Endothelial cell of umbilical vein (primary cell): ENCODE data around the gene FLRT2. TPM values are rescaled to one million over a fixed set of nuclear protein-coding genes. Genes with fewer than 3 reads are reported as not detected.

Experiments used
- BruUV-seq: library from RNA; stranded (reverse); fragments of 400-500 nt; replicated peaks from 2 replicates; lab custom pipeline; 2021; lab: Mats Ljungman, UMichigan
- CTCF ChIA-PET: fragments of 300-600, 350-600 bp; sonication (Branson Sonifier 250); formaldehyde crosslinking; loops from one replicate; lab custom pipeline; 2021; ENCODE audit warnings: antibody characterized with exemption, inconsistent platforms; lab: Charles Lee
- POLR2A ChIA-PET: fragments of 300-600, 350-600 bp; sonication (Branson Sonifier 250); formaldehyde crosslinking; loops from one replicate; lab custom pipeline; 2021; ENCODE audit warnings: antibody characterized with exemption, inconsistent platforms; lab: Charles Lee
- DNase-seq: peaks from one replicate; pipeline ENCODE4 v3.0.0-alpha.2; 2011; ENCODE audit warnings: low read depth, low spot score
- FAIRE-seq: peaks from 2 replicates; lab custom pipeline; 2011; peaks lifted over from hg19 to GRCh38; lab: Jason Lieb, UNC
- H2AFZ ChIP-seq: 2 replicates; pipeline ENCODE4 v1.6.0; 2012; ENCODE audit warnings: low read depth, low read length, control low read depth, inconsistent platforms
- H3K27ac ChIP-seq: 2 replicates; pipeline ENCODE4 v1.5.1; 2011; ENCODE audit warnings: low read depth, mild to moderate bottlenecking, control low read depth, low read length, moderate library complexity; ENCODE audit not compliant: insufficient read depth
- H3K27me3 ChIP-seq, 2 experiments: 2 replicates each; pipeline versions ENCODE4 v1.6.0 to v1.6.1; 2011; ENCODE audit warnings: low read length in 2 of 2, mixed read lengths in 1 of 2; ENCODE audit not compliant: control insufficient read depth in 2 of 2, insufficient read depth in 2 of 2
- H3K36me3 ChIP-seq, 2 experiments: 2 replicates in 1 of 2; 3 replicates in 1 of 2; pipeline ENCODE4 v1.5.1; 2011; ENCODE audit warnings: low read length in 2 of 2, mild to moderate bottlenecking in 1 of 2, moderate library complexity in 1 of 2; ENCODE audit not compliant: control insufficient read depth in 2 of 2, insufficient read depth in 2 of 2; ENCODE audit errors: extremely low read depth in 1 of 2
- H3K4me1 ChIP-seq: 3 replicates; pipeline ENCODE4 v1.5.1; 2011; ENCODE audit warnings: mild to moderate bottlenecking, low read length; ENCODE audit not compliant: control insufficient read depth, insufficient read depth; ENCODE audit errors: extremely low read depth
- H3K4me2 ChIP-seq: 2 replicates; pipeline ENCODE4 v1.6.1; 2011; ENCODE audit warnings: low read length, control low read depth, mixed read lengths; ENCODE audit not compliant: insufficient read depth
- H3K4me3 ChIP-seq, 3 experiments: fragments of 200-600 bp in 1 of 3; sonication (generic), shearing (Covaris generic) in 1 of 3; replicated peaks in 1 of 3; 2 replicates each; pipeline ENCODE4 v1.5.1; 2011 to 2016; ENCODE audit warnings: control low read depth in 3 of 3, low read length in 3 of 3, mild to moderate bottlenecking in 2 of 3, inconsistent platforms in 1 of 3, low read depth in 1 of 3, moderate library complexity in 1 of 3; ENCODE audit not compliant: insufficient read depth in 1 of 3
- H3K79me2 ChIP-seq: 2 replicates; pipeline ENCODE4 v1.6.0; 2012; ENCODE audit warnings: low read length, inconsistent platforms; ENCODE audit not compliant: control insufficient read depth, insufficient read depth
- H3K9ac ChIP-seq: replicated peaks from 2 replicates; pipeline ENCODE3; 2011; ENCODE audit warnings: low read length, control low read depth; ENCODE audit not compliant: insufficient read depth; ENCODE audit errors: extremely low read depth
- H3K9me1 ChIP-seq: replicated peaks from 3 replicates; pipeline ENCODE4 v1.6.0; 2011; ENCODE audit warnings: mild to moderate bottlenecking, low read length; ENCODE audit not compliant: control insufficient read depth, insufficient read depth; ENCODE audit errors: extremely low read depth
- H3K9me3 ChIP-seq: replicated peaks from 2 replicates; pipeline ENCODE4 v1.5.1; 2012; ENCODE audit warnings: low read length, inconsistent platforms; ENCODE audit not compliant: control insufficient read depth, insufficient read depth
- H4K20me1 ChIP-seq: replicated peaks from 2 replicates; pipeline ENCODE3; 2011; ENCODE audit warnings: mild to moderate bottlenecking, low read length; ENCODE audit not compliant: control insufficient read depth, insufficient read depth; ENCODE audit errors: extremely low read depth
- CTCF ChIP-seq, 2 donors: IDR thresholded peaks; 1 replicate in 1 of 2; 2 replicates in 1 of 2; pipeline ENCODE4 v1.5.1; 2011; ENCODE audit warnings: low read length in 2 of 2, mild to moderate bottlenecking in 2 of 2, moderate library complexity in 2 of 2, control low read depth in 1 of 2, inconsistent platforms in 1 of 2, low read depth in 1 of 2; ENCODE audit not compliant: insufficient read depth in 1 of 2; ENCODE audit errors: extremely low read depth in 1 of 2
- EZH2 ChIP-seq: IDR thresholded peaks from 2 replicates; pipeline ENCODE4 v1.6.1; 2012; ENCODE audit warnings: borderline replicate concordance, low read depth, mild to moderate bottlenecking, moderate library complexity, low read length, inconsistent platforms; ENCODE audit not compliant: severe bottlenecking
- FOS ChIP-seq: IDR thresholded peaks from 2 replicates; pipeline ENCODE4 v1.6.1; 2011; ENCODE audit warnings: mild to moderate bottlenecking, low read length, moderate library complexity, borderline replicate concordance; ENCODE audit not compliant: insufficient read depth
- GATA2 ChIP-seq: IDR thresholded peaks from 2 replicates; pipeline ENCODE4 v1.7.0; 2011; ENCODE audit warnings: low read depth, mild to moderate bottlenecking, moderate library complexity, mixed read lengths, low read length; ENCODE audit not compliant: insufficient read length, insufficient read depth
- JUN ChIP-seq: IDR thresholded peaks from 2 replicates; pipeline ENCODE4 v1.6.1; 2011; ENCODE audit warnings: borderline replicate concordance, low read depth; ENCODE audit not compliant: insufficient read length, insufficient read depth
- MAX ChIP-seq: IDR thresholded peaks from 2 replicates; pipeline ENCODE4 v1.6.1; 2011; ENCODE audit not compliant: insufficient read depth, insufficient read length
- MYC ChIP-seq: IDR thresholded peaks from one replicate; pipeline ENCODE4 v1.6.1; 2011; ENCODE audit warnings: mild to moderate bottlenecking, low read depth, low read length
- POLR2A ChIP-seq: IDR thresholded peaks from 2 replicates; pipeline ENCODE4 v1.6.1; 2012; ENCODE audit warnings: low read depth, mild to moderate bottlenecking, control low read depth, low read length
- POLR2AphosphoS5 ChIP-seq: IDR thresholded peaks from 2 replicates; pipeline ENCODE4 v1.6.1; 2012; ENCODE audit warnings: low read depth, mild to moderate bottlenecking, control low read depth, low read length, moderate library complexity; ENCODE audit not compliant: insufficient read depth
- dilution Hi-C: fragments of 300-500 bp; cut with MboI; formaldehyde crosslinking; loops from one replicate; pipeline ENCODE4 v1.15.0; 2019; ENCODE audit warnings: low sequenced_read_pairs; ENCODE audit not compliant: extremely low pct_ligation_motif_present
- intact Hi-C: fragments of 100-400 bp; cut with micrococcal nuclease; formaldehyde crosslinking; loops from one replicate; pipeline ENCODE4 v1.10.0; 2022
- polyA plus RNA-seq, 4 experiments: library from polyadenylated mRNA; depleted of rRNA in 3 of 4; stranded (reverse) in 3 of 4; unstranded in 1 of 4; fragments of >200 nt; gene quantifications; 2 replicates each; pipeline versions ENCODE4 v1.2.1 to v1.2.3, GENCODE V29; 2011 to 2012; ENCODE audit warnings: missing spikeins in 1 of 4
- total RNA-seq: library from RNA; stranded (reverse); gene quantifications from 2 replicates; pipeline ENCODE4 v1.2.3, GENCODE V29; 2021

The FLRT2 gene
- total and polyA plus RNA-seq, 2 donors (not counting 3 experiments of a cell fraction or from before 2014, with no cell fraction given) = 202 to 229 TPM

GRCh38 chr14:85549697-85550096 lies 19.8 kb downstream of the FLRT2 start:
- Histone ChIP-seq H3K9me1 (peaks cover 3% of the 10 kb centered on the region), H3K27ac (no peak overlapping the region), H3K36me3 (peaks cover 28% of the 10 kb centered on the region in 2 experiments), H3K9me3 (no peaks in the 10 kb centered on the region), H4K20me1 (peaks cover 17% of the 10 kb centered on the region), H2AFZ (no peak overlapping the region), H3K4me2 (no peak overlapping the region), H3K79me2 (peaks cover 26% of the 10 kb centered on the region), H3K4me1 (peaks cover 3% of the 10 kb centered on the region), H3K4me3 (no peak overlapping the region), H3K27me3 (no peaks in the 10 kb centered on the region), H3K9ac (no peak overlapping the region)
- FAIRE-seq (no peak), DNase-seq (no peak)
- TF ChIP-seq JUN (no peak), MAX (no peak), POLR2AphosphoS5 (no peak), EZH2 (no peak), GATA2 (no peak), FOS (no peak), CTCF (IDR thresholded peaks at IDR 0.05; ENCODE audit: extremely low read depth in 1 of 2, insufficient read depth in 1 of 2, low read depth in 1 of 2, low read length in 2 of 2) (no peak), POLR2A (no peak), MYC (no peak)
- ChIA-PET POLR2A (no interaction called here), CTCF (no interaction called here)
- dilution Hi-C loops = no loop called here
- intact Hi-C loops = no loop called here
- no TSS peak for BruUV-seq
